ENCODE data around the gene GFOD1. TPM values are rescaled to one million over a fixed set of nuclear protein-coding genes. Genes with fewer than 3 reads are reported as not detected.

GFOD1 gene
- total RNA-seq, 4 donors from 2014 or later = 12.2 to 78.2 (median 45.7) TPM

- TF ChIP-seq, protein P1, sequence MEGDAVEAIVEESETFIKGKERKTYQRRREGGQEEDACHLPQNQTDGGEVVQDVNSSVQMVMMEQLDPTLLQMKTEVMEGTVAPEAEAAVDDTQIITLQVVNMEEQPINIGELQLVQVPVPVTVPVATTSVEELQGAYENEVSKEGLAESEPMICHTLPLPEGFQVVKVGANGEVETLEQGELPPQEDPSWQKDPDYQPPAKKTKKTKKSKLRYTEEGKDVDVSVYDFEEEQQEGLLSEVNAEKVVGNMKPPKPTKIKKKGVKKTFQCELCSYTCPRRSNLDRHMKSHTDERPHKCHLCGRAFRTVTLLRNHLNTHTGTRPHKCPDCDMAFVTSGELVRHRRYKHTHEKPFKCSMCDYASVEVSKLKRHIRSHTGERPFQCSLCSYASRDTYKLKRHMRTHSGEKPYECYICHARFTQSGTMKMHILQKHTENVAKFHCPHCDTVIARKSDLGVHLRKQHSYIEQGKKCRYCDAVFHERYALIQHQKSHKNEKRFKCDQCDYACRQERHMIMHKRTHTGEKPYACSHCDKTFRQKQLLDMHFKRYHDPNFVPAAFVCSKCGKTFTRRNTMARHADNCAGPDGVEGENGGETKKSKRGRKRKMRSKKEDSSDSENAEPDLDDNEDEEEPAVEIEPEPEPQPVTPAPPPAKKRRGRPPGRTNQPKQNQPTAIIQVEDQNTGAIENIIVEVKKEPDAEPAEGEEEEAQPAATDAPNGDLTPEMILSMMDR (IDR thresholded peaks at IDR 0.05) = no peak
- ATAC-seq (ENCODE audit: low FRiP score) (no peak), DNase-seq (ENCODE audit: low spot score) (no peak)
These were observed 108.5 kb downstream of the GFOD1 start for GRCh38 chr6:13378669-13379590.

- no peak for DNase-seq (ENCODE audit: low spot score)
- TF ChIP-seq, protein P1 (IDR thresholded peaks at IDR 0.05) = no peak
These were observed 110.2 kb downstream of the GFOD1 start for GRCh38 chr6:13377054-13377758.

DNA sequence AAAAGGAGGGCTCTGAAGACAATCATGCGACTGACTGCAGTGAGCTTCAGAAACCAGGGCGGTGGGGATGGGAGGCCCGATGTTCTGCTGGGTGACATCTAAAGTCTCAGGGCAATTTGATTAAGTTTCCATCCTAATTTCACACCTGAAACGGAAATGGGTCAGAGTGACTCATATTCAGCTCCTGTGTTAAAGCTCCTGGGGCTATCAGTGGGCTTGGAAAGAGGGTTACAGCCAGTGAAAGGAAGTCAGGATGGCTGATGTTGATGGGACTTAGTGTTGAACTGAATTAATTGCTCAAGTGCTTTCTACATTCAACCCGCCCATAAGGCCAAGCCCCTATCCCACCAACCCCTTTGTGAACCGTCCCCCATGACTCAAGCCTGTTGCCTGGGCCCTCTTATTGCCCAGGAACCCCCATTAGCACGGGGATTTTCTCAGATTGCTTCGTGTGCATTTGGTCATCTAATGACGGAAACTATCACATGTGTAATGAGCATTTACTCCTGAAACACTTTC, 112.0 kb downstream of the GFOD1 start:
- no peak for ATAC-seq (ENCODE audit: low FRiP score)
- DNase-seq (ENCODE audit: low spot score) = no peak
- TF ChIP-seq, protein P1 (IDR thresholded peaks at IDR 0.05) = no peak

More at GRCh38 chr6:13377054-13377758, 110.2 kb downstream of the GFOD1 start:
- ATAC-seq (ENCODE audit: low FRiP score) = no peak

GRCh38 chr6:13373919-13374318, 113.5 kb downstream of the GFOD1 start:
- ATAC-seq (ENCODE audit: low FRiP score) = no peak
- DNase-seq (ENCODE audit: low spot score) = no peak
- TF ChIP-seq, protein P1 (IDR thresholded peaks at IDR 0.05) = no peak

GRCh38 chr6:13373488-13373886, 113.9 kb downstream of the GFOD1 start:
- no peak for ATAC-seq (ENCODE audit: low FRiP score)
- no peak for DNase-seq (ENCODE audit: low spot score)
- TF ChIP-seq, protein P1 (IDR thresholded peaks at IDR 0.05) = no peak

GRCh38 chr6:13372688-13373487, 114.5 kb downstream of the GFOD1 start:
- no peak for ATAC-seq (ENCODE audit: low FRiP score)
- TF ChIP-seq, protein P1 (IDR thresholded peaks at IDR 0.05) = no peak
- no peak for DNase-seq (ENCODE audit: low spot score)

Measured in omental fat pad (tissue), 4 donors.